Left cardiac atrium (tissue), 4 donors: ENCODE results near the gene NXN. TPM values are rescaled to one million over a fixed set of nuclear protein-coding genes. Genes with fewer than 3 reads are reported as not detected.
"Not testable (repeated sequence)": the region's sequence is repeated elsewhere in the genome, so short reads cannot be mapped to it uniquely, and the experiment has no call there.

Source experiments
- ATAC-seq, 2 donors: fragments of 200-7000 bp; cut with Tn5 transposase; one replicate each; pipeline ENCODE4 v1.9.1; 2020; ENCODE audit warnings: mild to moderate bottlenecking in 2 of 2, moderate library complexity in 2 of 2
- DNase-seq: peaks from one replicate; pipeline ENCODE4 v3.0.0-alpha.2; 2020
- intact Hi-C, 2 donors: fragments of 100-400 bp; cut with DNase I; formaldehyde crosslinking; loops; one replicate each; pipeline versions ENCODE4 v1.14.1 to v1.15.1; 2022 to 2023
- total RNA-seq, 2 donors: library from RNA; stranded (reverse); fragmentation: NEBNext Ultra II Directional; extraction: Animal tissue kit (Norgen Biotek cat#: 25700); gene quantifications; one replicate each; pipeline ENCODE4 v1.2.1, GENCODE V29; 2021
- donor health status: DM: no; HTN: yes; CAD: no.
- donor health status: DM: no; HTN: yes; CAD: no; lungs with severe emphysema.
- donor health status: DM: yes; HTN: yes; CAD: no.
- donor health status: Dilated cardiomyopathy.

Gene NXN
- total RNA-seq, 2 donors from 2014 or later, result 16.7 to 20.8 TPM

- intact Hi-C loops, result no loop called here
Observed at GRCh38 chr17:1008008-1008761, 28.6 kb upstream of the NXN start.

GRCh38 chr17:1007310-1008007 is 27.9 kb upstream of the NXN start:
- ATAC-seq, result no peak
- no peak for DNase-seq
- intact Hi-C loops, result no loop called here

More at GRCh38 chr17:1008008-1008761, 28.6 kb upstream of the NXN start:
- DNase-seq, result no peak
- ATAC-seq, result peak; percentile 40 to 66

- no peak for DNase-seq
- no peak for ATAC-seq
- intact Hi-C loops, result no loop called here
Observed at GRCh38 chr17:1006054-1006453, 26.5 kb upstream of the NXN start.

- peak; percentile 46 to 51 for ATAC-seq
- intact Hi-C loops, result no loop called here
Observed at GRCh38 chr17:1005361-1005946, 25.9 kb upstream of the NXN start.

GRCh38 chr17:1004769-1005295 is 25.3 kb upstream of the NXN start:
- DNase-seq, result no peak
- ATAC-seq, result no peak
- intact Hi-C loops, result loop anchor here in 1 of 2 donors (5.0 kb wide), 1 partner anchor 42 kb away; no protein-coding TSS in a partner anchor

More at GRCh38 chr17:1005361-1005946, 25.9 kb upstream of the NXN start:
- DNase-seq, result peak; percentile 72

GRCh38 chr17:1003972-1004768 is 24.6 kb upstream of the NXN start:
- no peak for DNase-seq
- ATAC-seq, result no peak
- intact Hi-C loops, result loop anchor here (2.0 to 5.0 kb wide), 2 partner anchors 43 to 53 kb away; no protein-coding TSS in a partner anchor

- intact Hi-C loops, result loop anchor here (2.0 to 5.0 kb wide), 2 partner anchors 44 to 53 kb away; no protein-coding TSS in a partner anchor
- DNase-seq, result no peak
Observed at GRCh38 chr17:1003633-1003971, 24.0 kb upstream of the NXN start.

GRCh38 chr17:1002771-1003555 is 23.4 kb upstream of the NXN start:
- DNase-seq (no peak), ATAC-seq (peak; percentile 4 to 42)
- intact Hi-C loops, result loop anchor here (2.0 to 5.0 kb wide), 2 partner anchors 44 to 54 kb away; no protein-coding TSS in a partner anchor

More at GRCh38 chr17:1003633-1003971, 24.0 kb upstream of the NXN start:
- no peak for ATAC-seq

GRCh38 chr17:1002412-1002753 is 22.8 kb upstream of the NXN start:
- intact Hi-C loops, result loop anchor here (2.0 to 5.0 kb wide), 2 partner anchors 45 to 54 kb away; no protein-coding TSS in a partner anchor
- peak in 1 of 2 donors; percentile 6 for ATAC-seq

GRCh38 chr17:1001640-1002411 is 22.2 kb upstream of the NXN start:
- ATAC-seq (peak in 1 of 2 donors; percentile 19), DNase-seq (peak; percentile 58)
- intact Hi-C loops, result loop anchor here (2.0 to 5.0 kb wide), 2 partner anchors 45 to 55 kb away; no protein-coding TSS in a partner anchor

More at GRCh38 chr17:1002412-1002753, 22.8 kb upstream of the NXN start:
- no peak for DNase-seq

- intact Hi-C loops, result loop anchor here in 1 of 2 donors (5.0 kb wide), 1 partner anchor 46 kb away; no protein-coding TSS in a partner anchor
- no peak for ATAC-seq
- no peak for DNase-seq
Observed at GRCh38 chr17:1000597-1001461, 21.3 kb upstream of the NXN start.

- intact Hi-C loops, result no loop called here
- DNase-seq (no peak), ATAC-seq (no peak)
Observed at GRCh38 chr17:998111-998510, 18.5 kb upstream of the NXN start.

- DNase-seq, result peak; percentile 95
- intact Hi-C loops, result no loop called here
- ATAC-seq, result peak; percentile 97 to 98
Observed at GRCh38 chr17:996554-997344, 17.2 kb upstream of the NXN start, which contains the start of gene TIMM22. Gene TIMM22 (plus strand): TSS chr17:997129. CDS start chr17:997143, 14 bp downstream.

- intact Hi-C loops, ATAC-seq, DNase-seq: not testable (repeated sequence)
Observed at GRCh38 chr17:995324-995723, 15.7 kb upstream of the NXN start.

- ATAC-seq (no peak), DNase-seq (no peak)
- intact Hi-C loops, result no loop called here
Observed at GRCh38 chr17:992933-993332, 13.4 kb upstream of the NXN start.
